H1 (cell line): ENCODE results near the gene SUSD6. TPM values are rescaled to one million over a fixed set of nuclear protein-coding genes. Genes with fewer than 3 reads are reported as not detected.
"Not testable (repeated sequence)": the region's sequence is repeated elsewhere in the genome, so short reads cannot be mapped to it uniquely, and the experiment has no call there.

Source experiments
- CTCF ChIA-PET: fragments of 300-600 bp; sonication (Branson Sonifier 250); formaldehyde crosslinking; loops from one replicate; lab custom pipeline; 2021; ENCODE audit not compliant: partially characterized antibody; lab: Charles Lee
- POLR2A ChIA-PET: fragments of 300-600 bp; sonication (Branson Sonifier 250); formaldehyde crosslinking; loops from one replicate; lab custom pipeline; 2021; ENCODE audit warnings: inconsistent platforms; ENCODE audit not compliant: partially characterized antibody; lab: Charles Lee
- DNase-seq, 2 experiments: peaks; one replicate each; pipeline versions ENCODE4 v3.0.0 to v3.0.0-alpha.2; 2010 to 2022; ENCODE audit warnings: low spot score in 2 of 2, low read depth in 1 of 2, mixed read lengths in 1 of 2
- FAIRE-seq: peaks from 2 replicates; lab custom pipeline; 2011; peaks lifted over from hg19 to GRCh38; lab: Jason Lieb, UNC
- H2AFZ ChIP-seq: 2 replicates; pipeline ENCODE4 v1.8.1; 2012; ENCODE audit warnings: low read length, inconsistent platforms
- H2AK5ac ChIP-seq: 2 replicates; pipeline ENCODE4 v1.6.1; 2013; ENCODE audit warnings: low read depth, low read length
- H2BK120ac ChIP-seq: replicated peaks from 2 replicates; pipeline ENCODE3; 2013; ENCODE audit warnings: low read depth, low read length, inconsistent platforms
- H2BK12ac ChIP-seq: 2 replicates; pipeline ENCODE4 v1.6.1; 2013; ENCODE audit warnings: low read depth, low read length
- H2BK15ac ChIP-seq: 2 replicates; pipeline ENCODE4 v1.6.1; 2013; ENCODE audit warnings: low read length
- H2BK20ac ChIP-seq: 2 replicates; pipeline ENCODE4 v1.6.1; 2013; ENCODE audit warnings: low read length
- H2BK5ac ChIP-seq: 2 replicates; pipeline ENCODE4 v1.6.1; 2013; ENCODE audit warnings: low read depth, low read length
- H3K14ac ChIP-seq: 2 replicates; pipeline ENCODE4 v1.6.1; 2013; ENCODE audit warnings: inconsistent platforms; ENCODE audit not compliant: insufficient read length
- H3K18ac ChIP-seq: 2 replicates; pipeline ENCODE4 v1.6.1; 2013; ENCODE audit warnings: low read length; ENCODE audit errors: extremely low read depth
- H3K23ac ChIP-seq: 2 replicates; pipeline ENCODE4 v1.6.1; 2013; ENCODE audit warnings: inconsistent platforms; ENCODE audit not compliant: insufficient read length
- H3K23me2 ChIP-seq: 2 replicates; pipeline ENCODE4 v1.6.1; 2013; ENCODE audit warnings: low read depth, low read length
- H3K27ac ChIP-seq: 2 replicates; pipeline ENCODE4 v1.6.1; 2011; ENCODE audit warnings: low read depth, low read length, inconsistent platforms
- H3K27me3 ChIP-seq, 4 experiments: replicated peaks in 1 of 4; 1 replicate in 1 of 4; 2 replicates in 3 of 4; pipeline versions ENCODE4 v1.6.1 to v1.8.1; 2011 to 2013; ENCODE audit warnings: low read length in 3 of 4, mild to moderate bottlenecking in 3 of 4, inconsistent platforms in 2 of 4, mixed read lengths in 2 of 4, moderate library complexity in 1 of 4; ENCODE audit not compliant: control insufficient read depth in 3 of 4, insufficient read depth in 3 of 4; ENCODE audit errors: extremely low read depth in 1 of 4
- H3K36me3 ChIP-seq, 4 experiments: 2 replicates each; pipeline versions ENCODE4 v1.6.1 to v1.8.1; 2011 to 2013; ENCODE audit warnings: mild to moderate bottlenecking in 4 of 4, low read length in 3 of 4, moderate library complexity in 2 of 4, control low read depth in 1 of 4, inconsistent platforms in 1 of 4; ENCODE audit not compliant: insufficient read depth in 4 of 4, control insufficient read depth in 2 of 4
- H3K4ac ChIP-seq: replicated peaks from 2 replicates; pipeline ENCODE3; 2013; ENCODE audit warnings: low read length, low read depth, mixed read lengths, inconsistent platforms; ENCODE audit not compliant: insufficient read length
- H3K4me1 ChIP-seq, 4 experiments: replicated peaks in 1 of 4; 1 replicate in 1 of 4; 2 replicates in 3 of 4; pipeline versions ENCODE4 v1.6.1 to v1.8.1; 2011 to 2013; ENCODE audit warnings: low read length in 3 of 4, inconsistent platforms in 2 of 4, mixed read lengths in 1 of 4; ENCODE audit not compliant: insufficient read depth in 4 of 4, control insufficient read depth in 3 of 4
- H3K4me2 ChIP-seq, 2 experiments: 2 replicates each; pipeline versions ENCODE4 v1.6.1 to v1.8.1; 2011 to 2013; ENCODE audit warnings: low read depth in 2 of 2, low read length in 2 of 2, control low read depth in 1 of 2, inconsistent platforms in 1 of 2, mild to moderate bottlenecking in 1 of 2; ENCODE audit not compliant: insufficient read depth in 1 of 2
- H3K4me3 ChIP-seq, 4 experiments: fragments of 200-600, 300-600 bp in 1 of 4; sonication (generic), shearing (Covaris generic), sonication (Bioruptor Twin) in 1 of 4; 2 replicates each; pipeline versions ENCODE4 v1.5.1 to v1.8.1; 2011 to 2016; ENCODE audit warnings: low read length in 4 of 4, low read depth in 3 of 4, control low read depth in 2 of 4, inconsistent platforms in 2 of 4, mild to moderate bottlenecking in 2 of 4, mixed read lengths in 1 of 4, moderate library complexity in 1 of 4; ENCODE audit not compliant: insufficient read depth in 2 of 4; ENCODE audit errors: extremely low read depth in 1 of 4
- H3K56ac ChIP-seq: replicated peaks from 2 replicates; pipeline ENCODE3; 2013; ENCODE audit warnings: low read depth, mild to moderate bottlenecking, mixed read lengths, low read length, inconsistent platforms; ENCODE audit not compliant: insufficient read length
- H3K79me1 ChIP-seq: 2 replicates; pipeline ENCODE4 v1.6.1; 2013; ENCODE audit warnings: low read depth, low read length, control low read depth
- H3K79me2 ChIP-seq, 2 experiments: 2 replicates each; pipeline versions ENCODE4 v1.6.1 to v1.8.1; 2012 to 2013; ENCODE audit warnings: low read length in 2 of 2, mild to moderate bottlenecking in 2 of 2, inconsistent platforms in 1 of 2; ENCODE audit not compliant: insufficient read depth in 2 of 2, control insufficient read depth in 1 of 2
- H3K9ac ChIP-seq, 4 experiments: replicated peaks in 1 of 4; 1 replicate in 1 of 4; 2 replicates in 3 of 4; pipeline versions ENCODE4 v1.6.1 to v1.8.1; 2011 to 2013; ENCODE audit warnings: low read depth in 3 of 4, low read length in 3 of 4, control low read depth in 2 of 4, mild to moderate bottlenecking in 2 of 4, moderate library complexity in 2 of 4, inconsistent platforms in 1 of 4; ENCODE audit errors: extremely low read depth in 1 of 4
- H3K9me3 ChIP-seq, 2 experiments: 2 replicates each; pipeline versions ENCODE4 v1.6.1 to v1.8.1; 2012 to 2013; ENCODE audit warnings: mild to moderate bottlenecking in 2 of 2, moderate library complexity in 2 of 2, control low read depth in 1 of 2, inconsistent platforms in 1 of 2, low read depth in 1 of 2, low read length in 1 of 2, mixed read lengths in 1 of 2; ENCODE audit not compliant: insufficient read depth in 2 of 2
- H4K20me1 ChIP-seq, 2 experiments: replicated peaks in 1 of 2; 2 replicates each; pipeline versions ENCODE3 to v1.8.1; 2011 to 2013; ENCODE audit warnings: inconsistent platforms in 2 of 2, low read length in 2 of 2, mild to moderate bottlenecking in 1 of 2; ENCODE audit not compliant: insufficient read depth in 2 of 2, control insufficient read depth in 1 of 2
- H4K5ac ChIP-seq: 2 replicates; pipeline ENCODE4 v1.6.1; 2013; ENCODE audit warnings: low read length, low read depth, mixed read lengths, inconsistent platforms; ENCODE audit not compliant: insufficient read length
- H4K8ac ChIP-seq: 2 replicates; pipeline ENCODE4 v1.8.0; 2013; ENCODE audit warnings: mild to moderate bottlenecking, moderate library complexity, low read length, inconsistent platforms; ENCODE audit not compliant: insufficient read depth; ENCODE audit errors: extremely low read depth
- H4K91ac ChIP-seq: replicated peaks from 2 replicates; pipeline ENCODE3; 2013; ENCODE audit warnings: low read length, mixed read lengths, inconsistent platforms; ENCODE audit not compliant: insufficient read length
- WGBS, 2 experiments: shearing (Covaris generic) in 1 of 2; methylation state at CpG; one replicate each; pipeline versions ENCODE4 v1.1.6 to v1.1.7; 2013 to 2015; ENCODE audit warnings: low lambda C conversion rate in 2 of 2, mixed read lengths in 2 of 2, inconsistent platforms in 1 of 2, low coverage in 1 of 2, missing lambda C conversion rate in 1 of 2; ENCODE audit not compliant: insufficient replicate concordance in 2 of 2, insufficient coverage in 1 of 2, insufficient read length in 1 of 2; ENCODE audit errors: extremely low coverage in 1 of 2, missing lambda C conversion rate in 1 of 2; 5-methylcytosine and 5-hydroxymethylcytosine counted together
- polyA plus RNA-seq, 7 experiments: library from polyadenylated mRNA; depleted of rRNA in 3 of 7; stranded (reverse) in 5 of 7; unstranded in 2 of 7; fragments of >200 nt in 5 of 7; fragments of 200-250 nt in 2 of 7; gene quantifications; 1 replicate in 5 of 7; 2 replicates in 1 of 7; 4 replicates in 1 of 7; pipeline versions ENCODE4 v1.2.1 to v1.2.3, GENCODE V29; 2011 to 2013; ENCODE audit warnings: missing spikeins in 2 of 7, mixed read lengths in 2 of 7
- total RNA-seq: library from RNA; stranded (reverse); fragmentation: NEBNext Ultra II Directional; extraction: Animal tissue kit (Norgen Biotek cat#: 25700); gene quantifications from 2 replicates; pipeline ENCODE4 v1.2.1, GENCODE V29; 2021

The SUSD6 gene
- total and polyA plus RNA-seq, 2 of the 8 experiments (the other 6 are each of a cell fraction or from before 2014, with no cell fraction given), result 3.0 to 3.8 TPM

GRCh38 chr14:69699243-69699642 is 87.8 kb downstream of the SUSD6 start:
- H2BK5ac ChIP-seq, H4K20me1 ChIP-seq, H4K8ac ChIP-seq, H3K27me3 ChIP-seq, H3K79me2 ChIP-seq, H2BK20ac ChIP-seq, FAIRE-seq, H3K4me3 ChIP-seq, H3K36me3 ChIP-seq, H3K9me3 ChIP-seq, H4K5ac ChIP-seq, H4K91ac ChIP-seq, H3K18ac ChIP-seq, H2BK12ac ChIP-seq, H2BK15ac ChIP-seq, H3K9ac ChIP-seq, H3K4me2 ChIP-seq, H2AK5ac ChIP-seq, H3K79me1 ChIP-seq, DNase-seq, H3K23me2 ChIP-seq, H3K4ac ChIP-seq, H3K27ac ChIP-seq, H3K23ac ChIP-seq, H3K14ac ChIP-seq, H2BK120ac ChIP-seq, H3K56ac ChIP-seq, H2AFZ ChIP-seq, POLR2A ChIA-PET: not testable (repeated sequence)
- CTCF ChIA-PET, result interaction anchor here (0.8 to 2.7 kb wide), 6 partner anchors 10 to 95 kb away, joined by 3 to 12 read pairs (median 4); no protein-coding TSS in a partner anchor
- WGBS, 2 experiments, result 94% methylated on average over 6 of the region's 6 CpGs; no CpG with 5 or more reads in 1 of the 2 experiments
- peaks cover 3 to 18% (median 12%) of the 10 kb centered on the region in 4 experiments; a peak in 5 of 7 replicates for H3K4me1 ChIP-seq
